ENCODE data around the gene RAB14.
"Not testable (repeated sequence)": the region's sequence is repeated elsewhere in the genome, so short reads cannot be mapped to it uniquely, and the experiment has no call there.

The RAB14 gene

GRCh38 chr9:121150188-121150587, 51.5 kb downstream of the RAB14 start:
- no peak for DNase-seq

GRCh38 chr9:121144482-121144881, 57.2 kb downstream of the RAB14 start:
- DNase-seq, result no peak

GRCh38 chr9:121143771-121144170, 57.9 kb downstream of the RAB14 start:
- no peak for DNase-seq

- DNase-seq, result no peak
These were observed 60.0 kb downstream of the RAB14 start for GRCh38 chr9:121141706-121142105.

- DNase-seq, result no peak
These were observed 60.4 kb downstream of the RAB14 start for GRCh38 chr9:121141306-121141705.

- DNase-seq, result no peak
These were observed 61.5 kb downstream of the RAB14 start for GRCh38 chr9:121140162-121140561.

GRCh38 chr9:121138973-121139372, 62.7 kb downstream of the RAB14 start:
- no peak for DNase-seq

GRCh38 chr9:121138561-121138960, 63.1 kb downstream of the RAB14 start:
- DNase-seq, result no peak

- DNase-seq, result no peak
These were observed 66.0 kb downstream of the RAB14 start for GRCh38 chr9:121135642-121136041.

- DNase-seq, result no peak
These were observed 68.4 kb downstream of the RAB14 start for GRCh38 chr9:121133104-121133816.

GRCh38 chr9:121129384-121129783, 72.3 kb downstream of the RAB14 start:
- DNase-seq, result not testable (repeated sequence)

Measured in SIG-M5 (cell line).